GF-D8 (cell line): ENCODE results near the gene KLHL17.

ENCODE experiments used
- DNase-seq: peaks from one replicate; lab custom pipeline; 2025; lab: John Stamatoyannopoulos, UW

The KLHL17 gene

DNA sequence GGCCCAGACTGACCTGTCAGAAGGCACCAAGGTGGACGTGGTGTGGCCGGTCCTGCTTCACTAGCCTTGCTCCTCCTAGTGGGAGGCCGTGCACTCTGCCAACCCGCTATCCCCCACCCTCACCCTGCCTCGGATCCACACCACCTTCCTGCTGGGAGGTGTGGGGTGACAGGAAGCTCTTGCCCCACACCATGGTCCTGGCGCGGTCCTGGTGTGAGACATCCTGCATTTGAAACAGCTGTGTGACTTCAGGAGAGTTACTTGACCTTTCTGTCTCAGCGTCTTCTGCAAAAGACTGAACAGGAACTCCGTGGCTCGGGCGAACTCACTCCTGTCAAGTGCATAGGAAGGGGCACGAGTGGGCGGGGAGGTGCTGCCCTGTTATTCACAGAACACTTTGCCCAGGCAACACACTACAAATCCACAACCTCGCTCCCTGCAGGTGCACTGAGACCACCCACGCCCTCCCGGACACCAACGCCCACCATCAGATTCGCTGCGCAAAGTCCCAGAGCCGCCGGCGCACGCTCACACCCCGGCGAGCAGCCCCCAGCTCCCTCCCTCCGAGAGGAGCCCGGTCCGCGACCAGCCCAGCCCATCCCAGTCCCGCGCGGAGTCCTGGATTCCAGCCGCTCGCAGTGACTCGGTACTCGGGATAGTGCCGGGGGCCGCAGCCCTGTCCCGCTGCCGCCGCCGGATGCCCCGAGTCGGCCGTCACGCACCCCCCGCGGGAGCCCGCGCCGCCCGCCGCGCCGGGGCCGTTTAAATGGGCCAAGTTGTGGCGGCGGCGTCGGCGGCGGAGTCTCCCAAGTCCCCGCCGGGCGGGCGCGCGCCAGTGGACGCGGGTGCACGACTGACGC lies 37.0 kb upstream of the KLHL17 start, which contains the start of gene SAMD11:
SAMD11 (plus strand) TSS at position 793 of the 860 bp plus-strand sequence. CDS start 509 bp downstream, outside the sequence.
- peak; percentile 25 for DNase-seq

DNA sequence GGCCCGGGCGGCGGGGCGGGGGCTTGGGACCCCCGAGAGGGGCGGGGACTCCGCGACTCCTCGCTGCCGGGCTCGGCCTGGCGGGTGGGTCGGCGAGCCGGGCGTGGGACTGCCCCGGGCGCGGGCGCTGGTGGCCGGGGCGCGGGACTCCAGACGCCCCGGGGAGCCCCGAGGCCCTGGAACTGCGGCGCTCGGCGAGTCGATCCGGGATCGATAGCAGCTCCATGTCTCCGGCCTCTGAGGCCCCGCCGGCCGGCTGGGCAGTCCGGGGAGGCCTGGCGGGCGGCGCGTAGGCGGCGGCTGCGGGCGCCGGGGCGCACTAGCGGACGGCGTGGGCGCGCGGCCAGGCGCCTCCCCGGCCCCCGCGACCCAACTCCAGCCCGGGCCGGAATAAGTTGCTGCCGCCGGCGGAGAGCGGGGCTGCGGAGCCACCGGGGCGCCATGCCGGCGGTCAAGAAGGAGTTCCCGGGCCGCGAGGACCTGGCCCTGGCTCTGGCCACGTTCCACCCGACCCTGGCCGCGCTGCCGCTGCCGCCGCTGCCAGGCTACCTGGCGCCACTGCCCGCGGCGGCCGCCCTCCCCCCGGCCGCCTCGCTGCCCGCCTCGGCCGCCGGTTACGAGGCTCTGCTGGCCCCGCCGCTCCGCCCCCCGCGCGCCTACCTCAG lies 36.3 kb upstream of the KLHL17 start:
- DNase-seq: no peak

DNA sequence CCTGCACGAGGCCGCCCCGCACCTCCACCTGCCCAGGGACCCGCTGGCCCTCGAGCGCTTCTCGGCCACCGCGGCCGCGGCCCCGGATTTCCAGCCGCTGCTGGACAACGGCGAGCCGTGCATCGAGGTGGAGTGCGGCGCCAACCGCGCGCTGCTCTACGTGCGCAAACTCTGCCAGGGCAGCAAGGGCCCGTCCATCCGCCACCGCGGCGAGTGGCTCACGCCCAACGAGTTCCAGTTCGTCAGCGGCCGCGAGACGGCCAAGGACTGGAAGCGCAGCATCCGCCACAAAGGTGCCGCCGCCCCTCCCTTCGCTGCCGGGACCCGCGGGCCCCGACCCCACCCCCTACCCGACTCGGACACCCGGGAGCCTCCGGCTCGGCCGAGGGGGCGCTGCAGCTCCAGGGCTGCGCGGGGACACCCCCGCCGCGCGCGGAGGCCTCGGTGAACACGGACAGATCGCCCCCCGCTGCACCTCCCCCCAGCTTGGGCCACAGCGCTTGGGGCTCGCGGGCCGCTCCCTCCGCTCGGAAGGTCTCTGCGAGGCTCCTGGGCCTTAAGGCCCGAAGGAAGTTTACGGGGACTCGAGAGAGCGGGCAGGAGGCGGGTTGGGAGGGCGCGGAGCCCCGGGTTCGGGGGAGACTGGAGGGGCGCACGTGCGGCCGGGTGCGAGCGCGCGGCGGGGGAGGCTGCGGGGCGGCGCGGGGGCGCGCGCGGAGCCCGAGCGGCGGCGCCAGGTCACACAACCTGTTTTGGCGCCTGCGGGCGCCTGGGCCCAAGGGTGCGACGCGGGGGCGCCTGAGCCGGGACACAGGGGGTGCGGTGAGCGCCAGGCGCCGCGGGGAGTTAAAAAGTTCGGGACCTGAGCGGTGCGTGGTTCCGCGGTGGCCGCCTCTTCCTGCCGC lies 35.5 kb upstream of the KLHL17 start:
- no peak for DNase-seq

DNA sequence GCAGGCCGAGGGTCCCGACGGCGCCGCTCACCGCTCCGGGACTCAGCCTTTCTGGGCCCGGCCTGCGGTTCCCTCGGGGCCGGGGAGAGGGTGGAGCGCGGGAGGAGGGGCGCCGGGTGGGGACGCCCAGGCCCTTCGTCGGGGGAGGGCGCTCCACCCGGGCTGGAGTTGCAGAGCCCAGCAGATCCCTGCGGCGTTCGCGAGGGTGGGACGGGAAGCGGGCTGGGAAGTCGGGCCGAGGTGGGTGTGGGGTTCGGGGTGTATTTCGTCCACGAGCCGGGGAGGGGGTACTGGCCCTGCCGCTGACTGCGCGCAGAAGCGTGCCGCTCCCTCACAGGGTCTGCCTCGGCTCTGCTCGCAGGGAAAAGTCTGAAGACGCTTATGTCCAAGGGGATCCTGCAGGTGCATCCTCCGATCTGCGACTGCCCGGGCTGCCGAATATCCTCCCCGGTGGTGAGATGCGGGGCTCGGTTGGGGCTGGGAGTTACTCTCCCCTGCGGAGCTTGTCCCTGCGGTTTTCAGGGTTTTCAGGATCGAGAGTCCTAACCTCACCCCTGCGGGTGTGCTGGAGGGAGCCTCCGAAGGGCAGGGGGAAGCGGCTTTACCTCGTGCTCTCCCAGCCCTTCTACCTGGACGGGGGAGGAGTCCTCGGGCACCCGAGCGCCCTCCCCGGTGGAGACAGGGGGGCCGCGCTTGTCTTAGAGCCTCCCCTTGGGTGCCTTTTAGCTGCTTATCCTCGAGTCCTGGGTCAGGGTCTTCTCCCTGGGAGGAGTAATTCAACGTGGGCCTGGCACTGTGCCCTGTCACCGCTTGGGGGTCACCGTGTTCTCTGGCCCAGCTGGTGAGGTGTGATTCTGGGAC lies 34.6 kb upstream of the KLHL17 start:
- DNase-seq: no peak

DNA sequence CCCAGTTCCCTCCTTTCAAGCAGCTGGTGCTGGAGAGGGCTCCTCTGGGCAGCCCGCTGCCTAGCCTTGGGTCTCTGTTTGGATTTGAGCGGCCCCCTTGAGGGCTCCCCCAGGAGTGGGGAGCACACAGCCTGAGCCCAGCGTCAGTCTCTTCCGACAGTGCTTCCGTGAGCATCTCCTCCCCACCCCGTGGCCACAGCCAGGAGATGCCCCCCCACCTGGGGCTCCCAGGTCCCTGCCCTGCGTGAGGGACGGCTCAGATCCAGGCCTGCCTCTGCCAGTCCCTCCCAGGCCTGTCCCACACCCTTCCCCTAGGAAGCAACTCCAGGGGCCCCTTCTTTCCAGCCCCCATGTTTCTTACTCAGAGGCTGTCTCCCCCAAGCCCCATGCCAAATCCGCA lies 33.1 kb upstream of the KLHL17 start:
- no peak for DNase-seq

DNA sequence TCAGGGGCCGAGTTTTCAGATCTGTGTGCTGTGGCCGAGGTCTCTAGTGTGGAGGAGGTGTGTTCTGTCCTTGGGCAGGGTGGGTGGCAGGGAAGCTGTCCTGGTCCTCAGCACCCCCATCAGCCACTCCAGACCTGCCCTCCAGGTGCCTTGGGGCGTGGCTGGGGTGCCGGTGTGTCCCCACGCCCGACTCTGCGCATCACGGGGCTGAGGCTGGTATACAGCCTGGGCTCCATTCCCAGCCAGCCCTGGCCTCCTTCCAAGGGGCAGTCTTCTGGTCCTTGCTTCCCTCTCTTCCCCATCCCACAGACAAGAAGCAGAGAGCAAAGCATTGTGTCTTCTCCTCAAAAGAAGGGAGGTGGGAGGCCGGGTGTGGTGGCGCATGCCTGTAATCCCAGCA lies 32.6 kb upstream of the KLHL17 start:
- no peak for DNase-seq

DNA sequence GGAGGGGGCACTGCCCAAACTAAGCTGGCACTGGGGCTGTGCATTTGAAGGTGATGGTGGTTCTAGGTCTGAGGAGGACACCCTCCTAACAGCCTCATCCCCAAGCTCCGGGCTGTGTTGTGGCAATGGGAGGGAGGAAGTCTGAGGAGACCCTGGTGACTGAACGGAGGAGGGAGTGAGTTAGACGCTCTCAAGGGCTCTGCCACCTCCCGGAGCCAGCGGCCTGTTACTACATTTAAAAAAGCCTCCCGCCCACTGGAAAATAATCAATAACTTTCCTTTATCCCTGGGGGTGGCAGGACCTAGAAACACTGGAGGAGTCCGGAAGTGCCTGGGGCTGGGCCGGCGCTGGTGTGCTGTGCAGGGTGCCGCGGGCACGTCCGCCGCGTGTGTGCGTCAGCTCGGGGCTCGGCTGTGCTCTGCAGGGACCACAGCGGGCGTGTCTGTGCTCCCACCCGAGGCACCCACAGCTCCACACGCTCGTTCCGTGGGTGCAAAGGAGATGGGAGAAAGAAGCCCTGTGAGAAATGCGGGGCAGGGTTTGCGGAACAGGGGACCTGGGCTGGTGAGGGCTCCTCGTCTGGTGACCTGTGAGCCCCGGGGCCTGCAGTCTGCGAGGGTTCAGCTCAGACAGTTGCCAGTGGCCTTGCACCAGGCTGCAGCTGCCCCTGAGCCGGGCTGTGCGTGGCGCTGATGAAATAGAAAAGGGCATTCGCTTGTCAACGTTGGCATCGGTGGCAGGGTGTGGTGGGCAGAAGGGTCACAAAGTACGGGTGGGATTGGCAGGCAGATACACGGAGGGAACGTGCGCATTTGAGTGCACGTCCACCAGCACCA lies 31.3 kb upstream of the KLHL17 start:
- DNase-seq: no peak

DNA sequence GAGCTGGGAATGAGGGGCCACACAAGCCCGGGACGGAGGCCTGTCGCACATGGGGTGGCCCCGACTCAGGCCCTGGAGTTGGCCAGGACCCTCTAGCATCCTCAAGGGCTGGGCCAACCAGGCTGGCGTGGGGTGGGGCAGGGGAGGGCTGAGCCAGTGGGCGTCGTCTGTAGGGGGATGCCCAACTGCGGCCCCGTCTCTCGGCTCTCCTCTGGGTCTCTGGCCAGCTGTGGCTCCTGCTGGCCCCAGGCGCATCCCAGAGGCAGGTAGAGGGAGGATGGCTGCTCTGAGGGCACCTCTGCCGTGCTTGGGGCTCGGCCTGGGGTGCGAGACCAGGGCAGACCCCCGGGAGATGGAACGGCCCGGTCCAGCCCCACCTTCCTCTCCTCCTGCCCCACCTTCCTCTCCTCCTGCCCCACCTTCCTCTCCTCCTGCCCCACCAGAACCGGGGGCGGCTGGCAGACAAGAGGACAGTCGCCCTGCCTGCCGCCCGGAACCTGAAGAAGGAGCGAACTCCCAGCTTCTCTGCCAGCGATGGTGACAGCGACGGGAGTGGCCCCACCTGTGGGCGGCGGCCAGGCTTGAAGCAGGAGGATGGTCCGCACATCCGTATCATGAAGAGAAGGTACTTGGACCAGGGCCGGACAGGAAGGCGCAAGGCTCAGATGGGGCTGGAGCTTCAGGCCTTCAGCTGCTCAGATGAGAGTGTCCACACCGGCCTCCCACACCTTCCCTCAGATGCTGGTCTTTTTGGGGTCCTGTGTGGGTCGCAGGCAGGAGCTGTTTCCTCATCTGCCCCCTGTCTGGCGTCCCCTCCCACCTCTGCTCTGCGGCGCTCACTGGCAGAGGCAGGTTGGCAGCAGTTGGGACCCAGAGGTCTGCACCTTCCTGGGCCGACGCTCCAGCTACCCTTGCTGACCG lies 30.4 kb upstream of the KLHL17 start:
- DNase-seq: no peak

DNA sequence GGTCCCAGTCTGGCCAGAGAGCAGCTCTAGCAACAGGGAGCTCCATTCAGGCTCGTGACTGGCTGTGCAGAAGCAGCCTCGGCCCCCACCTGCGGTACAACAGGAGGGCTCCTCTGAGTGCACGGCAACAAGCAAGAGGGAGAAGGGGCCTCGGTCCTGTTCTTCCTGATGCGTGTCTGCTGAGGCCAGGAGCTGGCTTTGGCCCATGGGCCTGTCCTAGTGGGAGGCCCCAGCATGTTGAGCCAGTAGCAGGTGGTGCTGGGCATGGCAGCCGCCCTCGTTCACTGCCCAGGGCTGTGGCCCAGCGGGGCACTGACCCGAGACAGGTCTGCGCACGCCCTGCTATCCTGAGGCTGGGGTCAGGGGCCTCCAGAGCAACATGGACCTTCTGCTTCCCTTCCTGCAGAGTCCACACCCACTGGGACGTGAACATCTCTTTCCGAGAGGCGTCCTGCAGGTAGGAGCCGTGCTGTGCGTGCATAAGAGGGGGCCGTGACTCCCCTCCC lies 29.7 kb upstream of the KLHL17 start:
- no peak for DNase-seq

DNA sequence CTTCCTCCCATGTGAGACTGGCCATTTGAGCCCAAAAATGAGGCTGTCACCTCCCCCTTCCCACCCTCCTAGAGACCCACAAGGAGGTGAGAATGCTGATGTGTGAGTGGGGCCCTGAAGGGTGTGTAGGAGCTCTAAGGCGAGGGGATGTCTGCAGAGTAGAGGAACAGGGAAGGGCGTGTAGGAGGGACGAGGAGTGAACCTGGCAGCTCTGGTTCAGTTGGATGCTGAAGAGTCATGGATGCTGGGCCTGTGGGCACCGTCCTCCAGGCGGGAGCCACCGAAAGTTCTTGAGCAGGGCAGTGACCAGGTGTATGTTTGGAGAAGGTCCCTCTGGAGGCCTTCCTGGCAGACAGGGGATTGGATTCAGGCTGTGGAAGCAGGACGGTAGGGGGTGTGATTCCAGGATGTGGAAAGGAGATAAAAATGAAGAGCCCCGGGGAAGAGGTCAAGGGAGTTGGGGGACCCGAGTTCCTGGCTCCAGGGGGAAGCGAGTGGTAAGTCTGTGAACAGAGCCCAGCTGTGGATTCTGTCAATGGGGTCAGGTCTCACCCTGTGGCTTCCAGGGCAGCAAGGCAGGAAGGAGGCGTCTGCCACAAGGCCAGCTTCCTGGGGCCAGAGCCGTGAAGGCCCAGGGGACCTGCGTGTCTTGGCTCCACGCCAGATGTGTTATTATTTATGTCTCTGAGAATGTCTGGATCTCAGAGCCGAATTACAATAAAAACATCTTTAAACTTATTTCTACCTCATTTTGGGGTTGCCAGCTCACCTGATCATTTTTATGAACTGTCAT lies 28.8 kb upstream of the KLHL17 start:
- DNase-seq: no peak

DNA sequence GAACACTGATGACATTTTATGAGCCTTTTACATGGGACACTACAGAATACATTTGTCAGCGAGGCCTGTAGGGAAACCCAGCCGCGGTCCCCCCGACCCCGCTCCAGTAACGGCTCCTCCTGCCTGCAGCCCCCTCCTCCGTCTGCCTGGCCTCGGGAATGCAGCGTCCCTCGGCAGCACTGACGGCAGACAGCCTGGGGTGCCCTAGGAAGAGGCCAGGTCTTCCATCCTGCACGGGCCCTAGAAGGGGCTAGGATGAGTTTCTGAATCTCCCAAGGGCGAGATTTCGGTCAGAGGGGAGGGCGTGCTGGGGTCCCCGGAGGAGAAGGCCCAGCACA lies 28.2 kb upstream of the KLHL17 start:
- DNase-seq: no peak

DNA sequence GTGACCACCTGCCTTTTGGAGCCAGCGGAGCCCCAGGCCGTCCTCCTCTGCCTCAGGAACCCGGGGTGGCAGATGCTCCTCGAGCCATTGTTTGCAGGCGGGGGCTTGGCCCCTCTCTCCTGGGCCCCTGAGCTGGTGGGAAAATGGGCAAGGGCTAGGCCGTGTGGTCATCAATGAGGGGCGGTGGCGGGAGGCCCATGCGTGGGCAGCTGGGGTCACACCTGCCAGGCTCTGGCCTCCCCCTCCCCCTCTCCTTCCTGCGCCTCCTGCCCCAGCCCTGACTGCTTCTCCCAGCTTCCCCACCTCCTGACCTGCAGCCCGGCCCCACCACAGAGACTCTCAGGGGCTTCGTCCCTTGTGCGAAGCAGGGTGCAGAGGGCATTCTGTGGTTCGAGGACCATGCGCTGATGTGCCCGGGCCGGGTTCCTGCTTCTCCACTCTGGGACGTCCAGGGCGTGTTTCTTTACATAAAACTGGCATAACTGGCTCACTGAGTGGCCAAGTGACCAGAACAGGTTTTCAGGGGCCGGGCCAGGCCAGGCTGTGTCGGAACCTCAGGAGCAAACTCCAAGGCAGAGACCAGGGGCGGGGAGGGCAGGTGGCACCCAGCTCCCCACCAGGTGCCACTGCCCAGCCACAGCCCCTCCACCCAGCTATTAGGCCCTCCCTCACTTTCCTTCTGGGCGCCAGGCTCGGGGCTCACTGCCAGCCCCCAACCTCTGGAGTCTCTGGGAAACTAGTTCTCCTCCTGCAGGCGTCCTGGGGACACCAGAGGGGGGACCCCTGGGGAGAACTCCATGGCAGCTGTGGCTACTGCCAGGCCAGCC lies 27.4 kb upstream of the KLHL17 start:
- DNase-seq: no peak

DNA sequence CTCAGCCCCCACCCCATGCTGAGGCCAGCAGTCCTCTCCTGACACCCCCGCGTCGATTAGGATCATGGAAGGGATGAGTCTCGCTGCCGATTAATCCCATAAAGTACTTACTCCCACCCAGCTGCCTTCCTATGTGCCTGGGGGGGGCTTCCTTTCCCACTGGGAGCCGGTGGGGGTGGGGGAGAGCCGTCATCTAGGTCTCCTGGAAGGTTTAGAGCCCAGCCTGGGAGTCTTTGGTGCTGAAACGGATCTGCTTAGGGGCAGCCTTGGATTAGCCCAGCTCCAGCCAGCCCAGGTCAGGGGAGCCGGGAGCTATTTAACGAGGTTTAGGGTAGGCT lies 26.8 kb upstream of the KLHL17 start:
- DNase-seq: no peak

DNA sequence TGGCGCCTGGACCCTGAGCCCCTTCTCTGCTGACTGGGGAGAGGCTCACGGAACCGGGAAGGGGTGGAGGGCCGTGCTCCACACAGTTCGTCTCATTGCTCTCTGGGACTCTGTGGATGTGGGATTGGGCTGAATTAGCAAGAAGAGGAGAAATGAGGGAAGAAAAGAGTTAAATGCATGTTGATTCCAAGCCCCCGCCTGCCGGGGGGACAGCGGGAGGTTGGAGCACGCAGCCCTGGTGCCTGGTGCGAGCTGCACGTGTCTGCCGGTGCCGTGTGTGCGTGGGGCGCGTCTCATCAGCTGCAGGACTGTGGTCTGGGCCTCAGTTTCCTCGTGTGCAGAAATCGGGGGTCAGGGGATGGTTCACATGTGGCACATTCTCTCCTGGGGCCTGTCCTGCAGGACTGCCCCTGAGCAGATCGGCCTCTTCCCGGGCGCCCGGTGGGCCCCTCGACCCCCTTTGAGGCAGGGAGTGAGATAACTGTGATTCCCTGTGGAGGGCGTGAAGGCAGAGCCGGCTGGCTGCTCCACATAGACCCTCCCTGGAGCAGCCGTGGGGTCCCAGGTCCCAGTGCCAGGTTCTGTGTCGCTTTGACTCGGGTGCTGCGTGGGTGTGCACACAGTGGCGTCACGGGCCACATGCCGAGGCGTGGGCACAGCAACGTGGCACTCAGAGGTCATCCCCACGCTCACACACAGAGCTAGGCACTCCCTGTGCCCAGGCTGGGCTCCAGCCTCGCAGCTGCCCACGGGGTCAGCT lies 25.2 kb upstream of the KLHL17 start:
- no peak for DNase-seq

DNA sequence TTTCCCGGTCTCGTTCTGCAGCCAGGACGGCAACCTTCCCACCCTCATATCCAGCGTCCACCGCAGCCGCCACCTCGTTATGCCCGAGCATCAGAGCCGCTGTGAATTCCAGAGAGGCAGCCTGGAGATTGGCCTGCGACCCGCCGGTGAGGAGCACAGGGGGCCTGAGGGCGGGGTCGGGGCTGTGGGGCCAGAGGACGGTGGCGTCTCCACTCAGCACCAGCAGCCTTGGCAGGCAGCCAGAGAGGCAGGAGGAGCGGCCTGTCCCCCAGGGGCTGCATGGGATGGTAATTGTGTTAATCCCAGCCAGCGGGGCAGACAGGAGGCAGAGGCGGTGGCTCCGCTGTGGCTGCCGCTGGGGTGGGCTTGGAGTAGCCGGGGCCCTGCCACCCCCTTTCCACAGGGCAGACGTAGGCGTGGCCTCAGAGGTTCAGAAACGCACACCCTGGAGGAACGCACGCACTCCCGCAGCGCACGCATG lies 24.6 kb upstream of the KLHL17 start:
- DNase-seq: no peak

DNA sequence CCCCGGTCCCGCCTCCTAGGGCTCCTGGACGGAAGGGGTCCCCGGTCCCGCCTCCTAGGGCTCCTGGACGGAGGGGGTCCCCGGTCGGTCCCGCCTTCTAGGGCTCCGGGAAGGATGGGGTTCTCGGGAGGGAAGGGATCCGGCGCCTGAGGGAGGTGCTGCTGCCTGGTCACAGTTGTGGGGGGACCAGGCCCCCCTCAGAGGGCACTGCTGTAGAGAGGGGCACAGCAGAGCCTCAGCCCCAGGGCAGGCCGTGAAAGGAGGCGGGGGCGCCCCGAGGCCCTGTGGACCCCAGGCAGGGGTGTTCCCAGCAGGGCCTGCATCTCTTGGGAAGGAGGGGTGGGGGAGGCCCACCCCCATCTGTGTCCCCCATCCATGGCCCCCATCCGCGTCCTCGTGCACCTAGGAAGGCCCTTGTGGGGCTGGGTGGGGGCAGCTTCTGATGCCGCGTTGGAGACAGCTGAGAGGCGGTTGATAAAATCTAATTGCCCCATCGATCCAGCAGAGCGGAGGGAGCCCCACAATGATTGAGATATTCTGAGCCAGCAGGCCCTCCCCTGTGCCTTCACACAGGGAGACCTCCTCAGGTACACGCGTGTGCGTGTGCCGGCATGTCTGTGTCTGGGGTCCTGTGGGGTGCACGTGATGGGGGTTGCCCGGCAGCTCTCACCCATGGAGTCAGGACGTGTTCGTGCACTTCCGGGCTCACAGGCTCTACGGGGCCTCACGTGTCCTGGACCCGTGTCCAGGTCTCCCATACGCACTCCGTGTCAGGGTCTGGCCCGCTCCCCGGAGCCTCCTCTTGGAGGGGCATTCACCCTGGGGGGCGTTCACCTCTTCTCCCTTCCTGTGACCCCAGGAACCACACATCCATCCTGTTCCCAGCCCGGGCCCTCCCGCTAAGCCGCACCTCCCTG lies 23.8 kb upstream of the KLHL17 start:
- DNase-seq: no peak
